ENCODE measurements around the gene NCAM2. TPM values are rescaled to one million over a fixed set of nuclear protein-coding genes. Genes with fewer than 3 reads are reported as not detected.

Gene NCAM2
- total RNA-seq, 1 donor from 2014 or later: 15.9 TPM

GRCh38 chr21:21109736-21110135 is 111.5 kb downstream of the NCAM2 start:
- H3K36me3 ChIP-seq: no peaks in the 10 kb centered on the region
- H3K4me3 ChIP-seq: no peak overlapping the region
- intact Hi-C loops (cut with DNase I): no loop called here
- TF ChIP-seq CTCF (IDR thresholded peaks at IDR 0.05): no peak
- DNase-seq (no peak), ATAC-seq (no peak)
- H3K27ac ChIP-seq: no peak overlapping the region
- H3K27me3 ChIP-seq: no peaks in the 10 kb centered on the region
- H3K4me1 ChIP-seq: no peaks in the 10 kb centered on the region
- H3K9me3 ChIP-seq: no peaks in the 10 kb centered on the region

GRCh38 chr21:21111309-21111920 is 113.2 kb downstream of the NCAM2 start:
- no peak for TF ChIP-seq CTCF (IDR thresholded peaks at IDR 0.05)
- no peaks in the 10 kb centered on the region for H3K9me3 ChIP-seq
- no peaks in the 10 kb centered on the region for H3K4me1 ChIP-seq
- H3K36me3 ChIP-seq: no peaks in the 10 kb centered on the region
- no peak overlapping the region for H3K27ac ChIP-seq
- H3K4me3 ChIP-seq: no peak overlapping the region
- no peak for ATAC-seq
- no peaks in the 10 kb centered on the region for H3K27me3 ChIP-seq
- intact Hi-C loops (cut with DNase I): no loop called here
- no peak for DNase-seq

- Histone ChIP-seq H3K4me1 (no peaks in the 10 kb centered on the region), H3K36me3 (no peaks in the 10 kb centered on the region), H3K9me3 (no peaks in the 10 kb centered on the region), H3K4me3 (no peak overlapping the region), H3K27ac (no peak overlapping the region), H3K27me3 (no peaks in the 10 kb centered on the region)
- intact Hi-C loops (cut with DNase I): no loop called here
- ATAC-seq (no peak), DNase-seq (no peak)
- no peak for TF ChIP-seq CTCF (IDR thresholded peaks at IDR 0.05)
Observed at GRCh38 chr21:21114461-21114860, 116.3 kb downstream of the NCAM2 start.

- Histone ChIP-seq H3K27me3 (no peaks in the 10 kb centered on the region), H3K27ac (no peak overlapping the region), H3K4me1 (no peaks in the 10 kb centered on the region), H3K9me3 (no peaks in the 10 kb centered on the region), H3K4me3 (no peak overlapping the region), H3K36me3 (no peaks in the 10 kb centered on the region)
- ATAC-seq: no peak
- TF ChIP-seq CTCF (IDR thresholded peaks at IDR 0.05): no peak
- no peak for DNase-seq
- intact Hi-C loops (cut with DNase I): no loop called here
Observed at GRCh38 chr21:21119091-21119490, 120.9 kb downstream of the NCAM2 start.

GRCh38 chr21:21122680-21123079 is 124.5 kb downstream of the NCAM2 start:
- no peaks in the 10 kb centered on the region for H3K27me3 ChIP-seq
- H3K4me3 ChIP-seq: no peak overlapping the region
- DNase-seq: no peak
- intact Hi-C loops (cut with DNase I): no loop called here
- no peak overlapping the region for H3K27ac ChIP-seq
- no peaks in the 10 kb centered on the region for H3K9me3 ChIP-seq
- no peak for ATAC-seq
- no peak for TF ChIP-seq CTCF (IDR thresholded peaks at IDR 0.05)
- H3K4me1 ChIP-seq: no peaks in the 10 kb centered on the region
- no peaks in the 10 kb centered on the region for H3K36me3 ChIP-seq

GRCh38 chr21:21132390-21132789 is 134.2 kb downstream of the NCAM2 start:
- intact Hi-C loops (cut with DNase I): no loop called here
- no peak for DNase-seq

More at GRCh38 chr21:21132390-21132789, 134.2 kb downstream of the NCAM2 start:
- Histone ChIP-seq H3K36me3 (no peaks in the 10 kb centered on the region), H3K9me3 (no peaks in the 10 kb centered on the region), H3K4me1 (no peaks in the 10 kb centered on the region), H3K27me3 (no peaks in the 10 kb centered on the region), H3K4me3 (no peak overlapping the region), H3K27ac (no peak overlapping the region)
- no peak for ATAC-seq
- no peak for TF ChIP-seq CTCF (IDR thresholded peaks at IDR 0.05)
